GM21367 (cell line): ENCODE measurements around the gene CMIP.

Experiments
- ATAC-seq: cut with Tn5 transposase; IDR thresholded peaks from one replicate; pipeline ENCODE4 v1.9.1; 2021; ENCODE audit not compliant: unreplicated experiment

The CMIP gene

DNA sequence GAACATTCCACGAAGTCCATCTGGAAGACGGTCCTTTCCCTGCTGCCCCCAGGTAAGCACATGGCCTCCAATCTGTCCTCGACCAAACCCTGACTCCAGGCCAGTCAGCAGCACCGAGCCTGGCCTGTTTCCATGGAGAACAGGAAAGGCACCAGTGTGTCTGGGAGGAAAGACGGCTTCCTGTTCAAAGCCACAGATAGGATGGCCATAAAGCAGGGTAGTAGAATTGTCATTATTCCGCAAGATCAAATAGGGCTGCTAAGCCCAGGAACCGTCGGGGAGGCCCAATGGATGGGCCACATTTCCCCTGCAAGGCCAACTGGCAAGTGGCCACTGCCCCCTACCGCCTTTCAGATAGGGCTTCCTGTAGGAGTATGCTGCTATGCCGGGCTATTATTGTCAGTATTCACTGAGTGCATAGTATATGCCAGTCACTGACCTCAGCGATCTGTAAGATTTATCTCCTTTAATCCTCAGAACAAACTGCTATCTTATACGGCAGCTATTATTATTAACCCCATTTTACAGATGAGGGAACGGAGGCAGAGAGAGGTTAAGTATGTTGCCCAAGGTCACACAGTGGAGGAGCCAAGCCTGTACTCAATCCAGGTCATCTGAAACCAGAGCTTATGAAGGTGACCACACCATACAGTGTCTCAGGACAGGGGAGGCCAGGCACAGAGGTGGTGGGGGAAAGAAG is 311.5 kb downstream of the CMIP start:
- no peak for ATAC-seq

DNA sequence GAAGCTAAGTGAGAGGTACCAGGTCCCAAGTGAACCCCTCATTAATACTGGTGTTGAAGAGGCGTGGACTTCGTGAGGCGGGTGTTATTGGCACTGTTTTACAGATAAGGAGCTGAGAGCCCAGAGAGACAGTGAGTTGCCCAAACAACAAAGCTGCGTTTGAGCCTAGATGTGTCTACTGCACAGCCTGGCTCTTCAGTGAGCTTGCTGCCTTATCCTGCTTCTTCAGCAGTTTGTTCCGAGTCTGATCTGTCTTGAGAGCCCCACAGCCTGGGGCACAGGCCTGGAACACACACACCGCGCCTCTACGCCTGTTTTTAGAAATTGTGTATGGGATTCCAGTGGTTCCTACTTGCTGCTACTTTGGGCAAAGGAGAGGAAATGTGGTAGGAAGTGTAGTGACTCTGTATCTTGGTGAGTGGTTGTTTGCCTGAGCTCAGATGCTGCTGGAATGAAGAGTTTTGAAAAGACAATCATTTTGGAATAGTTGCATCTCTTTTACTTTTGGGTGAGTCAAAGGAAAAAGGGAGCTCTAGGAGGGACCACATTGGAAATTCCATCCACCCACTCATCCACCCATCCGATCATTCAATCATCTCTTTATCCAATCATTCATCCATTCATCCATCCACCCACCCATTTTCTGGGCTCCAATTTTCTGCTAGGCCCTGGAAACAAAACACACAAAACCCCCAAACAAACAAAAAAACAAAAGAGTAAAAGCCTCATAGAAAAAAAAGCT is 312.2 kb downstream of the CMIP start:
- no peak for ATAC-seq

DNA sequence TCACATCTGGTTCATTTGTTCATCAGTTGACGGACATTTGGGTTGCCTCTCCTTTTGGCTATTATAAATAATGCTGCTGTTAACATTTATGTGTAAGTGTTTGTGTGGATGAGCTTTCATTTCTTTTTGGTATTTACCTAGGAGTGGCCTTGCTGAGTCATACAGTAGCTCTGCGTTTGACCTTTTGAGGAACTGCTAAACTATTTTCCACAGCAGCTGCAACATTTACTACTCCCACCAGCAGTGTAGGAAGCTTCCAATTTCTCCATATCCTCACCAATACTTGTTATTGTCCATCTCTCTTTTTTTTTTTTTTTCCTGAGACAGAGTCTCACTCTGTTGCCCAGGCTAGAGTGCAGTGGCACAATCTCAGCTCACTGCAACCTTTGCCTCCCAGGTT is 313.8 kb downstream of the CMIP start:
- no peak for ATAC-seq
